B cell (primary cell): ENCODE measurements around the gene SLC38A1. TPM values are rescaled to one million over a fixed set of nuclear protein-coding genes. Genes with fewer than 3 reads are reported as not detected.

ENCODE experiments used
- ATAC-seq: fragments of 200-7000 bp; cut with Tn5 transposase; one replicate; pipeline ENCODE4 v1.10.0; 2021; ENCODE audit warnings: low read depth, mild to moderate bottlenecking, moderate number of reproducible peaks, moderate library complexity
- CTCF ChIA-PET: fragments of 350-600 bp; sonication (Branson Sonifier 250); formaldehyde crosslinking; loops from one replicate; lab custom pipeline; 2021; ENCODE audit warnings: antibody characterized with exemption, inconsistent platforms; lab: Charles Lee
- POLR2A ChIA-PET: fragments of 350-600 bp; sonication (Branson Sonifier 250); formaldehyde crosslinking; loops from one replicate; lab custom pipeline; 2021; ENCODE audit warnings: antibody characterized with exemption; lab: Charles Lee
- DNase-seq: peaks from one replicate; pipeline ENCODE4 v3.0.0; 2013
- H2AFZ ChIP-seq: 2 replicates; pipeline ENCODE4 v1.6.1; 2012; ENCODE audit warnings: mild to moderate bottlenecking, low read depth, low read length; ENCODE audit not compliant: insufficient read depth, poor library complexity, severe bottlenecking
- H3K27ac ChIP-seq, 2 donors: 1 replicate in 1 of 2; 2 replicates in 1 of 2; pipeline ENCODE4 v1.5.1; 2012 to 2013; ENCODE audit warnings: low read length in 2 of 2, mild to moderate bottlenecking in 2 of 2, moderate library complexity in 1 of 2
- H3K27me3 ChIP-seq, 4 experiments: fragments of 200-600 bp in 1 of 4; sonication (generic) in 1 of 4; replicated peaks in 1 of 4; 1 replicate in 2 of 4; 2 replicates in 2 of 4; pipeline versions ENCODE4 v1.6.1 to v1.7.0; 2013 to 2016; ENCODE audit warnings: low read length in 3 of 4, mild to moderate bottlenecking in 2 of 4, mixed read lengths in 1 of 4, moderate library complexity in 1 of 4; ENCODE audit not compliant: insufficient read depth in 4 of 4, control insufficient read depth in 3 of 4; ENCODE audit errors: control extremely low read depth in 1 of 4
- H3K36me3 ChIP-seq, 2 experiments: replicated peaks in 1 of 2; 1 replicate in 1 of 2; 2 replicates in 1 of 2; pipeline versions ENCODE4 v1.6.1 to v1.7.1; 2013; ENCODE audit warnings: low read length in 1 of 2; ENCODE audit not compliant: insufficient read depth in 2 of 2, control insufficient read depth in 1 of 2; ENCODE audit errors: control extremely low read depth in 1 of 2, extremely low read depth in 1 of 2
- H3K4me1 ChIP-seq, 2 donors: fragments of 200-600 bp in 1 of 2; sonication (generic) in 1 of 2; 1 replicate in 1 of 2; 2 replicates in 1 of 2; pipeline versions ENCODE4 v1.5.1 to v1.6.1; 2013 to 2017; ENCODE audit warnings: low read length in 2 of 2; ENCODE audit not compliant: control insufficient read depth in 2 of 2, insufficient read depth in 2 of 2
- H3K4me2 ChIP-seq: replicated peaks from 2 replicates; pipeline ENCODE3; 2012; ENCODE audit warnings: mild to moderate bottlenecking, low read depth, low read length; ENCODE audit not compliant: poor library complexity, severe bottlenecking
- H3K4me3 ChIP-seq, 5 experiments: fragments of 200-600 bp in 1 of 5; sonication (generic) in 1 of 5; 1 replicate in 3 of 5; 2 replicates in 2 of 5; pipeline versions ENCODE4 v1.5.1 to v1.7.0; 2011 to 2016; ENCODE audit warnings: low read length in 4 of 5, mild to moderate bottlenecking in 4 of 5, low read depth in 2 of 5, control low read depth in 1 of 5, moderate library complexity in 1 of 5; ENCODE audit not compliant: insufficient read depth in 1 of 5; ENCODE audit errors: control extremely low read depth in 1 of 5, extremely low read depth in 1 of 5
- H3K79me2 ChIP-seq: fragments of 200-600 bp; sonication (generic); one replicate; pipeline ENCODE4 v1.6.0; 2016; ENCODE audit warnings: low read length; ENCODE audit not compliant: control insufficient read depth, insufficient read depth
- H3K9ac ChIP-seq: fragments of 200-600 bp; sonication (generic); 2 replicates; pipeline ENCODE4 v1.6.1; 2017; ENCODE audit warnings: mild to moderate bottlenecking, low read length, moderate library complexity
- H3K9me3 ChIP-seq, 3 donors: one replicate each; pipeline versions ENCODE4 v1.6.1 to v1.7.1; 2013; ENCODE audit warnings: low read length in 2 of 3; ENCODE audit not compliant: control insufficient read depth in 2 of 3, insufficient read depth in 1 of 3; ENCODE audit errors: control extremely low read depth in 1 of 3
- H4K20me1 ChIP-seq: 2 replicates; pipeline ENCODE4 v1.6.0; 2012; ENCODE audit warnings: mild to moderate bottlenecking, low read length; ENCODE audit not compliant: insufficient read depth, control insufficient read depth, poor library complexity, severe bottlenecking
- H3K27ac Mint-ChIP-seq: one replicate; pipeline ENCODE4 v1.8.0; 2021; ENCODE audit warnings: mixed read lengths
- H3K27me3 Mint-ChIP-seq: one replicate; pipeline ENCODE4 v1.8.0; 2021; ENCODE audit warnings: mixed read lengths
- H3K4me1 Mint-ChIP-seq: one replicate; pipeline ENCODE4 v1.8.0; 2021; ENCODE audit warnings: mixed read lengths
- H3K4me3 Mint-ChIP-seq: one replicate; pipeline ENCODE4 v1.8.0; 2021; ENCODE audit warnings: mixed read lengths
- H3K9me3 Mint-ChIP-seq: one replicate; pipeline ENCODE4 v1.8.0; 2022; ENCODE audit warnings: mixed read lengths; ENCODE audit not compliant: insufficient read depth
- EZH2 ChIP-seq: IDR thresholded peaks from 2 replicates; pipeline ENCODE4 v1.6.1; 2012; ENCODE audit warnings: borderline replicate concordance, low read depth, mild to moderate bottlenecking, moderate library complexity, low read length; ENCODE audit not compliant: insufficient read depth, poor library complexity, severe bottlenecking
- WGBS: methylation state at CpG from one replicate; pipeline ENCODE4 v1.1.5; 2013; ENCODE audit warnings: missing lambda C conversion rate; ENCODE audit not compliant: insufficient coverage; 5-methylcytosine and 5-hydroxymethylcytosine counted together
- intact Hi-C: fragments of 100-400 bp; cut with micrococcal nuclease; formaldehyde crosslinking; loops from one replicate; pipeline ENCODE4 v1.10.0; 2022
- polyA plus RNA-seq: library from polyadenylated mRNA; depleted of rRNA; stranded (reverse); fragments of >200 nt; gene quantifications from 2 replicates; pipeline ENCODE4 v1.2.3, GENCODE V29; 2012
- total RNA-seq, 2 donors: library from RNA; stranded (reverse); fragments of 120-200 nt in 1 of 2; gene quantifications; 1 replicate in 1 of 2; 2 replicates in 1 of 2; pipeline versions ENCODE4 v1.2.3 to v1.2.4, GENCODE V29; 2013 to 2022
- TF ChIP-seq, protein P1 (sequence below): fragments of 200-600 bp; IDR thresholded peaks from one replicate; pipeline ENCODE4 v1.8.0; 2022; ENCODE audit warnings: antibody characterized with exemption, mild to moderate bottlenecking

SLC38A1 gene
- total and polyA plus RNA-seq, 2 donors (not counting 1 experiment from before 2014, with no cell fraction given) = 38.1 to 205 TPM

DNA sequence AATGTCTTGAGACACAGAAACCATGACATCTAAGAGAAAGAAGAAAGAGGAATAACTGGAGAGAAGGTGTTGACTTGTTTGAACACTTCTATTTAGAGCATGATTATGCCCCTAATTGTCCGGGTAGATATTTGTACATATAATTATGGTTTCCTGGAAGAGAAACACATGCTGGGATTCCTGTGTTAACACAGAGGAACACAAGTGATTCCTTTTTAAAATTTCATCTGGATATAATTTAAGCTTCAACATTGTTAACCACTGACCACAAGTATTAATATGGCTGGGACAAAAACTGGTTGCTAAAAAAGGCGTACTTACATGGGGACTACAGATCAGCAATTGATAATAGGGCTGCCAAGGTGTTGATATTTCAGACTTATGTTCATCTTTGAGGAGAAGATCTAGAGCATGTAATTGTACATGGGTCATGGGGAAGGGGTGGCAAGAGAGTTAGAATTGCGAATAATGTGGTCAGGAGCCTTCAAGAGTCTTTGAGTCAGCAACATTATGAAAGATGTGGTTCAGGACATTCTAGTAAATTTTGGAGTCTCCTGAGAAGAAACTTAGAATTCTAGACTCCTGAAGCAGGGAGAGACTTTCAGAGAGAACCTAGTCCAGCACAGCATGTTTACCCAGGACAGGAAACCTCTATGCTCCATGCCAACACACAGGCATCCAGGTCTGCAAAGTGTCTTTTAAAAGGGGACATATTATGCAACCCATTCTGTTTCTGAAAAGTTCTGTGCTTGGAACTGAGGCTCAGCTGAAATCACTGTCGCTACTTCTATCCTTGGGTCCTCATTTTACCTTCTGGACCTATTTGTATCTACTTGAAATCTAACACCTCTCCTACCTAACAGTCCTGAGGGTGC lies 56.5 kb downstream of the SLC38A1 start:
- H3K27ac ChIP-seq = peak overlapping the region in 1 of 2 donors; percentile 96

More for the DNA sequence above, 56.5 kb downstream of the SLC38A1 start:
- Histone ChIP-seq H3K4me2 (peak overlapping the region; percentile 24), H3K4me1 (peaks cover 84 to 98% of the 10 kb centered on the region in 2 donors), H3K9me3 (no peaks in the 10 kb centered on the region), H3K36me3 (peaks cover 5 to 38% of the 10 kb centered on the region in 2 experiments), H3K27me3 (no peaks in the 10 kb centered on the region), H4K20me1 (no peaks in the 10 kb centered on the region), H3K4me3 (no peak overlapping the region), H3K9ac (no peak overlapping the region), H2AFZ (no peak overlapping the region), H3K79me2 (peaks cover 78% of the 10 kb centered on the region)
- DNase-seq = no peak
- WGBS = 80% methylated on average over 3 of the region's 4 CpGs
- ChIA-PET POLR2A (no interaction called here), CTCF (no interaction called here)
- peak overlapping the region; percentile 14 for H3K4me3 Mint-ChIP-seq
- peak overlapping the region; percentile 92 for H3K27ac Mint-ChIP-seq
- intact Hi-C loops = no loop called here
- TF ChIP-seq EZH2 = no peak
- TF ChIP-seq, protein P1, sequence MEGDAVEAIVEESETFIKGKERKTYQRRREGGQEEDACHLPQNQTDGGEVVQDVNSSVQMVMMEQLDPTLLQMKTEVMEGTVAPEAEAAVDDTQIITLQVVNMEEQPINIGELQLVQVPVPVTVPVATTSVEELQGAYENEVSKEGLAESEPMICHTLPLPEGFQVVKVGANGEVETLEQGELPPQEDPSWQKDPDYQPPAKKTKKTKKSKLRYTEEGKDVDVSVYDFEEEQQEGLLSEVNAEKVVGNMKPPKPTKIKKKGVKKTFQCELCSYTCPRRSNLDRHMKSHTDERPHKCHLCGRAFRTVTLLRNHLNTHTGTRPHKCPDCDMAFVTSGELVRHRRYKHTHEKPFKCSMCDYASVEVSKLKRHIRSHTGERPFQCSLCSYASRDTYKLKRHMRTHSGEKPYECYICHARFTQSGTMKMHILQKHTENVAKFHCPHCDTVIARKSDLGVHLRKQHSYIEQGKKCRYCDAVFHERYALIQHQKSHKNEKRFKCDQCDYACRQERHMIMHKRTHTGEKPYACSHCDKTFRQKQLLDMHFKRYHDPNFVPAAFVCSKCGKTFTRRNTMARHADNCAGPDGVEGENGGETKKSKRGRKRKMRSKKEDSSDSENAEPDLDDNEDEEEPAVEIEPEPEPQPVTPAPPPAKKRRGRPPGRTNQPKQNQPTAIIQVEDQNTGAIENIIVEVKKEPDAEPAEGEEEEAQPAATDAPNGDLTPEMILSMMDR = no peak
- ATAC-seq = no peak
- H3K27me3 Mint-ChIP-seq = no peaks in the 10 kb centered on the region
- no peaks in the 10 kb centered on the region for H3K9me3 Mint-ChIP-seq
- peaks cover 93% of the 10 kb centered on the region for H3K4me1 Mint-ChIP-seq
